Stimulated activated CD4-positive, alpha-beta T cell treated with anti-CD3 and anti-CD28 coated beads, Interleukin-1b, Interleukin-23, amount 100 ng/mL, for 48 hours (primary cell): Measurements from ENCODE around the gene IL22RA1.
A peak's percentile ranks its signal among the peaks of the same experiment; 100 is the strongest.

ENCODE experiments used
- DNase-seq: peaks from one replicate; pipeline ENCODE4 v3.0.0-alpha.2; 2020

The IL22RA1 gene

DNA sequence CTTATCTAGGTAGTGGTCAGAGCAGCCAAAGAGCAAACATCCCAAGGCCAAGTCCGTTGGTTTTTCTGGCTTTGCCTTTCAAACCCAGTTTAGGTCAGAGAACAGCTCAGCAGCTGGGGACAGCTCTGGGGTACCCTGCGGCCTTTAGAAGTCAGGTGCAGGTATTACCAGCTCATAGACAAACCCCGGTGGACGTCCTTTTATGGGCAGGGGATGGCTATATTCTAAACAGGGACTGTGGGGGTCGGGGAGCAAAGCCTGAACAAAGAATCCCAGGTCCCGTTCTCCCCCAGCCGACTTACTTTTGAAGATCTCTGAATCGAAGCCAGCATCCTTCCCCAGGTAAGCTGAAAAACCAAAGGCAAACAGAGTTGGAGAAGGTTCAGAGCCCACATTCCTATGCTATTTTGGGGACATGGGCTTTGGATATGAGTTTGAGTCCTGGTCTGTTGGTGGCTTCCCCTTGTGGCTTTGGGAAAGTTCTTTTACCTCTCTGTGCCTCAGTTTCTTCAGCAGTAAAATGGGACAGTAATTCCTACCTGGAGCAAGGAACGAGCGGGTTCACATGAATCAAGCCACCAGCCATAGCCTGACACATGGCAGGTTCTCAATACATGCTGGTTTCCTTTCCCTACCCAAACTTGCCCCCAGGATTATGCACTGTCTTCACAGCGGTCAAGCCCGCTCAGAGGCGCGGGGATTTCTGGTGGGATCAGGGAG, 47.6 kb downstream of the IL22RA1 start:
- no peak for DNase-seq

DNA sequence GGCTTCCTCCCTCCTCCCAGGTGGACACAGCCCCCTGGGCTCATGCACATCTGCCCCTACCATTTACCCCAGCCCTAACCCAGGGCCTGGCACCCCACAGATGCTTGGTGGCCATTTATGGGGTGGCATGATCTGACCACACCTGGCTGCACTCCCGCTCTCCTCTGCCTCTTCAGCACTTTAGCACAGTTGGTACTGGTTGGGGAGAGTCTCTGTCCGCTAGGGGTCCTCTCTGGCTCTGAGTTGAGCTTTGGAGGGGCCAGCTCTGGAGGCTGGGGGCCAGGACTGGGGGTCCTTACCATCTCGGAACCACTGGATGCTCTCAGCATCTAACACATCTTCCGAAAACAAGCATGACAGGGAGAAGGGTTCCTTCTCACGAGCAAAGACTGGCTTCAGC, 48.4 kb downstream of the IL22RA1 start:
- DNase-seq = no peak

DNA sequence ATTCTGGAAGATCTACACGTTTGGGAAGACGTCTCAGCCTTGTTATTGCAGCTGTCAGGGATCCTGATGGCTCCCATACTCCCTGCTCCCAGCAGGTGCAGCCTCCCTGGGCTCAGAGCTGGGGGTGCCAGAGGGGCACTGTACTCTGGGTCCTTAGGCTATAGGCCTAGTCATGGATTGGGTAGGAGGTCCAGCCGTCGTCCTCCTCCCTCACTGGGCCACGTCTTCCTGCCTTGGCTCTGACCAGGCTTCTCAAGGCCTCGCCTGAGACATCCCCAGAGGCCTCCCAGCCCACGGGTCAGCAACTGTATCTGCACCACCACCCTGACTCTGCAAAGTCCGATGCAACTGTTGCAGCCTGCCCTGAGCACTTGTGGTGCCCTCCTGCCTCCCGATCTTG, 49.2 kb downstream of the IL22RA1 start:
- DNase-seq = no peak

DNA sequence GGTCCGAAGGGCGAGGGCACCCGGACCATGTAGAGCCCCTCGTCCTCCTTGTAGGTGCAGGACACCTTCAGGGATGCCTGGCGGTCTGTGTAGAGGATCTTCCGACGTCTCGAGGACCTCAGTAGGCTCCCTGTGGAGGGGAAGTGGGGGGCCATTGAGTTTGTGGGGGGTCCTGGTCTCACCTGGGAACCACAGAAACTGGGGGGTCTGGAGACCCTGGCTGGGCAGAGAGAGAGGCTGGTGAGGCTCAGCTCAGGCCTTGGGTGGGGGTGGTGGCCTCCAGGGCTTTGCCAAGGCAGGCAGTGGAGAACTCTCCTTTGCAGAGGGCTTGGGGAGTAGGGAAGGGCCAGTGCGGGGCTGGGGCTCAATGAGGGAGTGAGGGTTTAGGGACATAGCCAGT, 50.0 kb downstream of the IL22RA1 start:
- DNase-seq = no peak

DNA sequence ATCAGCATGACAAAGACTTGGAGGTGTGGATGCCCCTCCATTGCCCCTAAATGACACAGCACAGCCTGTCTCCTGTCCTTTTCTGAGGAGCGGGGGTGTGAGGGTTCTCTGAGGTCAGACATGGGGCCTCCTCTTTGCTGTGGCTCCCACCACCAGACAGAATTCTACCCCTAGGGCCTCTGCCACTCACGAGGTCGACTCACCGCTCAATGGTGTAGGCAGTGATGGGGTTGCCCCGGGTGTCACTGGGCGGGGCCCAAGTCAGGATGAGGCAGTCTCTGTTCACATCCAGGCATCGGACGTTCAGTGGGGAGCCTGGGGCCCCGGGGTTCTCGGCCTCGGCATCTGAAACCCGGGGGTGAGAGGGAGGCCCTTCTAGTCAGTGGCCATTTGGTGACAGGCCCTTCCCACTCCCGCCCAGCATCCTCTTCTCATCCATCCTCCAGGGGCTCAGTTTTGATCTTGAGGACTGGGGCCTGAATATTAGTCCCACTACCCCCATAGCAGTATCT, 50.9 kb downstream of the IL22RA1 start:
- peak; percentile 47 for DNase-seq

DNA sequence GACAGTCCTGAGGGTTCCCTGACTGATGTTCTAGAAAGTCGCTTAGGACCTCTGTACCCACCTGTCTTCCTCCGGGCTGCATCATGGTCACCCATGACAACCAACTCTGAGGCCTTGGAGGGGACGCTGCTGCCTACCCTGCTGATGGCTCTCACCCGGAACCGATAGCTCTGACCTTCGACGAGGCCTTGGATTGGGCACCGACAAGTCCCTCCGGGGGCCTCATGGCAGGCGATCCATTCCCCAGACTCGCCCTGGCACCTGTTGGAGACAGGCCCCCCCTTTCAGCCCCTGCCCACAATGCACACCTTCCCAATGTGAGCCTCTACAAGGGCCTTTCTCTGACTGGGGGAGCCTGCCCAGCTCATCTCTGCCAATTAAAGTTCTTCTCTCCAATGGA, 52.2 kb downstream of the IL22RA1 start:
- DNase-seq = no peak

DNA sequence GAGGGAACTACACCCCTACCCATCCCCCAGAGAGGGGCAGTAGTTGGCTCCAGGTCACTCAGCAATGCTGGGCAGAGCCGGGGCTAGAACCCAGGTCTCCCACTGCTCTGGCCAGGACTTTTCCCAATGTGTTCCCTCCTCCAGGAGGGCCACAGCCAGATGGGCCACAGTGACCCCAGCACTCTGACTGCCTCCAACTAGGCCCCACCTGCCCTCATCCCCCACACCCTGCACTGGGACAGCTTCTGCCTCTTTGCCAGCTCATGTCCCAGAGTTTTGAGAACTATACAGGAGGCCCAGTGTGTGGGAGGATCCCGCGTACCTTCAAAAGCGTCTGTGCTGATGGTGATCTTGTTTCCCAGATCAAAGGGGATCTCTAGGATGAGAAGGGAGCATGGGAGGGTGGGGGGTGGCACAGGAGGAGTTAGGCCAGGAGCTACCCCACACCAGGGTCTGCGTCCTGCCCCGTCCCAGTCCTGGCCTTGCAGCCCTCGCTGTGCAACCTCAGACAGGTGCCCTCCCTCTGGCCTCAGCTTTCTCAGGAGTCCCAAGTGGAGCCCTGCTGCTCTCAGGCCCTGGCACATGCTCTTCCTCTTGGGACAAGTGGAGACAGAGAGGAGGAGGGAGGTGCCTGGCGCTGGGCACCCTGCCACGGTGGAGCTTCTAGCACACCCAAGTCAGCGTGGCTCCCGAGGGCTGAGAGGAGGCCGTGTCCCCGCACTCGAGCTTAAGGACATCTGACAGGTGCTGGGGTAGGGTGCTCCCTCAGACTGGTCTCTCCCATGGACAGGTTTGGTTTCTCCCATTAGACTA, 53.0 kb downstream of the IL22RA1 start:
- no peak for DNase-seq

DNA sequence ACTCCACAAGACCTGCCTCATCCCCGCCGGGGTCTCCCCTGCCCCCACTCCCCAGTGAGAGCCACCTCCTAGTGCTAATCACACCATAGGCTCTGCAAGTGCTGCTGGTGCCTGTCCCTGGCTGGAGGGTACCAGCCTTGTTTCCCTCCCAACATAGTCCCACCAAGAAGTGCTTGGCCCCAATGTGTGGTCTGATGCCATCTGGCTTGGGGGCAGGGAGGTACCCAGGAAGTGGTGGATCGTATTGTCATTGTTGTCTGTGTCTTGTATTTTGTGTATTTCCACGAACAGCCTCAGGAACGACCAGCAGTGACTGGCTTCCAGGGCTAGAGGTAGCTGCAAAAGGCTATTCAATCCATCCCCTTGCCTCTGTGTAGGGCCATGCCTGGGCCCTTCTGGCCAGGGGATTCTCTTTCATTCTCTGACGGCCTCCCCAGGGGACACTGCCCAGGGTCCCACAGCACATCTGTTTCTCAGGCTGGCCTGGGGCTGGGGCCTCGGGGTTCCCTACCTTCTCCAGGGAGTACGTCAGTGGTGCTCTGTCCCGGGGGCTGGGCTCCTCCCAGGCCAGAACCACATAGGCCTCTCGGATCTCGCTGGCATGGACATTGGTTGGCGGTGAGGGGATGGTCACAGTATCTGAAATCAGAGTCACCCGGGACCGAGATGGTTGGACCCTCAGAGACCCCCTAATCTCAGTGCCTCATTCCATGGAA, 53.8 kb downstream of the IL22RA1 start:
- DNase-seq = no peak

DNA sequence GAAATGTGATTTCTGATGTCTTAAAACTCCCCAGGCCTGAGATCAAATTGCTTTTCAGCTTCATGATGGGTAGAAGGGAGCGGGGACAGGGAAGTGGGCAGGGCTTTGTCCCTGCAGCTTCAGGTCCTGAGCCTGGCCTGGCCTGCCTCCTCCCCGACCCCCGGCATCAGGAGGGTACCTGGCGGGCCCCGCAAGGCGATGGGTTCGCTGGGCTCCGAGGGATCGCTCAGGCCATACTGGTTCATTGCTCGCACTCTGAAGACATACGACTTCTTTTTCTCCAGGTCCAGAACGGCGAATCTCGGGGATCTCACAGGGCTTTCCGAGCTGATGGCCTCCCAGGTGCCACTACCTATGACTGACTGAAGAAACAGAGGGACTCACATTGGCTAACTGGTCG, 56.5 kb downstream of the IL22RA1 start:
- no peak for DNase-seq

DNA sequence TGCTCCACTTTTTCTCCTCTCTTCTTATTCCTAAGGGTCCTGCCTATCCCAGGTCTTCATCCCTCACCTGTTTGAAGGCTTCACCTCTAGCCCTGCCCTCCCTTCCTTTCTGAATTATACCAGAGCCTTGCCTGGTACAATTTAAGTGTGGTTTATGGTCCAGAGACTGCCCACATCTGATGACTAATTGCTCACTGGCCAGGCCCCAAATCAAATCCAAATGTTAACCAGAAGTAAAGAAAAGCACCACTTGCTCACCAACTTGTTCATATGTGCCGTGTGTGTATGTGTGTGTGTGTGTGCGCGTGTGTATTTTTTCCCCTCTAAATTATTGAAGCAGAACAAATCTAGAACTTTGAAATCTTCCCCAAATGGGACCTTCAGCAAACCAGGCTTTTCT, 57.4 kb downstream of the IL22RA1 start:
- no peak for DNase-seq

DNA sequence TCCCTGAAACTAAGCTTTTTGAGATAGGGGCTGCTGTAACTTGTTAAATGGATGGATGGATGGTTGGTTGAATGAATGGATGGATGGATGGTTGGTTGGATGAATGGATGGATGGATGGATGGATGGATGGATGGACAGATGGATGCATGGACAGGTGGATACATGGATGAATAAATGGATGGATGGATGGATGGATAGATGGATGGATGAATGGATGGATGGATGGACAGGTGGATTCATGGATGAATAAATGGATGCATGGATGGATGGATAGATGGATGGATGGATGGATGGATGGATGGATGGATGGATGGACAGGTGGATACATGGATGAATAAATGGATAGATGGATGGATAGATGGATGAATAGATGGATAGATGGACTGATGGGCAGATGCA, 57.9 kb downstream of the IL22RA1 start:
- no peak for DNase-seq

DNA sequence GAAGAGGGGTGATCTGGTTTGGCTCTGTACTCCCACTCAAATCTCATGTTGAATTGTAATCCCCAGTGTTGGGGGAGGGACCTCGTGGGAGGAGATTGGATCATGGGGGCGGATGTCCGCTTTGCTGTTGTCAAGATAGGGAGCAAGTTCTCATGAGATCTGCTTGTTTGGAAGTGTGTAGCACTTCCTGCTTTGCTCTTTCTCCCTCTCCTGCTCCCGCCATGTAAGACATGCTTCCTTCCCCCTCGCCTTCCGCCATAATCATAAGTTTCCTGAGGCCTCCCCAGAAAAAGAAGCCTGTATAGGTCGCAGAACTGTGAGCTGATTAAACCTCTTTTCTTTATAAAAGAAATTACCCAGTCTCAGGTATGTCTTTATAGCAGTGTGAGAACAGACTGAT, 58.9 kb downstream of the IL22RA1 start:
- DNase-seq = no peak

DNA sequence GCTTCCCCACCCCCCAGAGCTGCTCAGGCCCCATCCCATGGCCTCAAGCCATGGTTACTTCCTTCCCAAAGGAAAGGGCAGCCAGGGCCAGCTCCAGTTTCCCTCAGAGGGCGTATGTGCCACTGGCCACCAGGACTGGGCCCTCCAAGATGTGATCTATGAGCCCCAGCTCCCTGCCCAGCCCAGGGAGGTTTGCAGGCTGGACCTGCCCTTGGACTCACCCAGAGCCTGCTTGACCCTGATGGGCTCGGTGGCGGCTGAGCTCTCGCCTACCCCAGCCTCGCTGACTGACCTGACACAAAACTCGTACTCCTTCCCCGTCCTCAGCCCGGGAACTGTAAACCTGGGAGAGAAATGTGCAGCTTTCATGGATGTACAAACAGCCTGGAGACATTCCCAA, 60.6 kb downstream of the IL22RA1 start:
- no peak for DNase-seq

DNA sequence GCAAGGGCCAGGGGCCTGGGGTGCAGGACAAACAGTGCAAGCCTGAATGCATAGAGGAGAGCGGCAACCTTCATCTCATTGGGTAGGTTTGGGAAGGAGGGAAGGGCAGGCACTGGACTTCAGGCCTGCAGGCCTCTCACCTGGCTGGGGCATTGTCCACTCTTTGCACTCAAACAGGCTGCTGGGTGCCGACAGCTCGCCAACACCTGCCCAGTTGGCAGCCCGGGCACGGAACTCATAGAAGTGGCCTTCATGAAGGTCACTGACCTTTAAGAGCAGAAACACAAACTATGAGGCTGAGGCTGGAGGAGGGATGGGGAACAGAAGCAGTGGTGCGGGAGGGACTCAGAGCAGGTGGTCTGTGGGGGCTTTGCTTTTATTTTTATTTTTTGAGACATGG, 61.8 kb downstream of the IL22RA1 start:
- no peak for DNase-seq

DNA sequence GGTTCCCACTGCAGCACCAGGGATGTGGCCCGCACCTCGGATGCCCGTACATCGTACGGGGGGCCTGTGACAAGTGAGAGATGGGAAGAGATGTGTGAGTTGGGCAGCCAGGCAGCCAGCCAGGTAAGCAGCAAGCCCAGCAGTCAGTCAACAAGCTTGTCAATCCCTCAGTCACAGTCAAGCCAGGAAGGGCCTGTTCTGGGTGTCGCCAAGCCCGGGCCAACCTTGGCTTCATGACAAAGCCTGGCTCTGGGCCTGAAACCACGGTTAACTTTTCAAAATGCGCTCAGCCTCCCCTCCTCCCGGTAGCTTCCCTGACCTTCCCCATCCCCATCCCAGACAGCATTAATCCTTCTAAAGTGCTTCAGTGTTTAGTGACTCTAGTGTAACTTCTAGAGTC, 62.8 kb downstream of the IL22RA1 start:
- no peak for DNase-seq

DNA sequence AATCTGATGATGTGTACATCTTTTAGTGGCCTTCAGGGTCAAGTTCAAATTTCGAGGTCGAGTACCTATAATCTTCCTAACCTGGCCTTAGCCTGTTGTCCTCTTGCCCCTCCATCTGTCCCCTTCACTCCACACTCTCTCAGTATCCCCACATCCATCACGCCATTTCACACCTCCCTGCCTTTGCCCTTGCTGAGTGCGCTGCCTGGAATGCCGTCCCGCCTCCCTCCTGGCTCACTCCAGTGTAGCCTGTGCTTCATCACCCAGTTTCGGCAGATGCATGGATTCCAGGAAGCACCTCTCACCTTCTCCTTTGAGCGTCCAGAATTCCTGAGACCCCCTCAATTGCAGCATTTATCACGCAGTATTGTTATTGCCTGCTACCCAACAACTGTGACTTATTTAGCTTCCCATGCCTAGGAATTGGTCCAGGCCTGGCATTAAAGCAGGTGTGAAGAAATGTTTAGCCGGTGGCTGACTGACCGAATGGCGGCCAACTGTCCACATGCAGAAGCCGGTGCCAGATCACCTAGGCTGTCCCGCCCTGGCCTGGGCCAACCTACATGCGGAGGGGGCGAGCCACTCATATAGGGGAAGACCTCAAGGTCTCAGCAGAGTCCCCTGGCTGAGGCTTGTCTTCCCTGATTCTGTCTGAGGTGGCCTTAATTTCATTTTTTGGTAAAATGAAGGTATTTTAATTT, 65.5 kb downstream of the IL22RA1 start:
- no peak for DNase-seq

DNA sequence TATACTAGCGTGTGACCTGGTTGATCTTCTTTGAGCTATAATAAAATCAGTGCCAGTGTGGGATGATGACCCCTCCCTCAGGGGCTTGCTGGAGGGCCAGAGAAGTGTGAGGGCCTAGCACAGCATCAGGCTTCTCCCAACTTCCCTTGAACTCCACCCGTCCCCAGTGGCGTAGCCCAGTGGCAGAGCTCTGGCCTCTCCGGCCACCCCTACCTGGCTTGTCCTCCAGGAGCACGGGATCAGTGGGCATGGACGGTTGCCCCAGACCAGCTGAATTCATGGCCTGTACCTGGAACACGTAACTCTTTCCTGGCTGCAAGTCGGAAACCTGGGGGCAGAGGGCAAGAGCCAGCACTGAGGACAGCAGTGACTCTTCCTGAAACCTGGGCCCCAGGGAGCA, 67.0 kb downstream of the IL22RA1 start:
- DNase-seq = no peak

DNA sequence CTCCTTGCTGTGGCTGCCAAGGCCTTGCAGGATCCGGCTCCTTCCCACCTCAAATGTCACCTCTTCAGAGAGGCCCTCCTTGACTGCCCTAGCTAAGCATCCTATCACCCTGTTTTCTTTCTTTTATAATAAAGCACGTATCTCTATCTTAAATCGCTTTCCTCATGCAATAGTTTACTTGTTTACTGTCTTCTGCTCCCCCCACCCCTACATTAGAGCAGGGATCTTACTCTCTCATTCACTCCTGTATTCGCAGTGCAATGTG, 67.4 kb downstream of the IL22RA1 start:
- no peak for DNase-seq

DNA sequence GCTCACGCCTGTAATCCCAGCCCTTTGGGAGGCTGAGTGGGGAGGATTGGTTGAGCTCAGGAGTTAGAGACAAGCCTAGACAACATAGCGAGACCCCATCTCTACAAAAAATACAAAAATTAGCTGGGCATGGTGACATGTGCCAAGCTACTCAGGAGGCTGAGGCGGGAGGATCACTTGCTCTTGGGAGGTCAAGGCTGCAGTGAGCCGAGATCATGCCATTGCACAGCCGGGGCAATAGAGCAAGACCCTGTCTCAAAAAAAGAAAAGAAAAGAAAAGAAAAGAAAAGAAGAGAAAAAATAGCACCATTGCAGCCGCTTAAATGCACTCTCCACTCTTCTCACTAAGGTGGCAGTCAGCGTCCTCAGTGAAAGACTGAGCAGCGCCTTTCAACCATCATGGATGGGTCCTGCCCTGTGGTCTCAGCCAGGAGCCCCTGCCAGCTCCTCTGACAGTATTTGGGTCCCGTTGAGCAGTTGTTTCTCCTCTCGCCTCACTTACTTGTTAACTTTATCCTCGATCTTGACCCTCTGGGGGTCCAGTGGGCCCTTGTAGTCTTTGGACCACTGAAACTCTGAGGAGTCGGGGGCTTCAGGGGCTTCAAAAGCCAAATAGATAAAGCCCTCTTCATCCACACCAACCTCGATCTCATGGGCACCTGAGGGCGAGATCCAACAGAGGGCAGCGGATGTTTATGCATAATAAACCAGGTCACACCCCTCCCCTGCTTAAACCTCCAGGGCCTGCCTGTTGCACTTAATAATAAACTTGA, 67.9 kb downstream of the IL22RA1 start:
- no peak for DNase-seq

DNA sequence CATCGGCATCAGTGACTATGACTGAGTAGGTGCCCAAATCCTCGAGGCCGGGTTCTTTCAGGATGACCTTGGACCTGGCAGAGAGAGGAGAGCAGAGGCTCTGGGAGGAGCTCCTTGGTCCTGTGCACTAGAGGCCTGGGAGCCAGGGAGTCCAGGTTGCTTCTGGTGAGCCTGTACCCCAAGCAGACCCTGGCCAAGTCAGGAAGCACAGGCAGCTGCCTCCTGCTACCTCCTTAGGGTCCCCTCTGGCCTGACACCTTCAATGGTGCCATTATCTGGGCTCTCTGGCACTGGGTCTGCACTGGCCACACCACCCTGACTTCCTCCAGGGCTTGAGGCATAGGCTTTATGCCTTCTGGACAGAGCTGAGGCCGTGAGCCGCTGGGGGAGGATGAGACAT, 68.7 kb downstream of the IL22RA1 start:
- DNase-seq = no peak

DNA sequence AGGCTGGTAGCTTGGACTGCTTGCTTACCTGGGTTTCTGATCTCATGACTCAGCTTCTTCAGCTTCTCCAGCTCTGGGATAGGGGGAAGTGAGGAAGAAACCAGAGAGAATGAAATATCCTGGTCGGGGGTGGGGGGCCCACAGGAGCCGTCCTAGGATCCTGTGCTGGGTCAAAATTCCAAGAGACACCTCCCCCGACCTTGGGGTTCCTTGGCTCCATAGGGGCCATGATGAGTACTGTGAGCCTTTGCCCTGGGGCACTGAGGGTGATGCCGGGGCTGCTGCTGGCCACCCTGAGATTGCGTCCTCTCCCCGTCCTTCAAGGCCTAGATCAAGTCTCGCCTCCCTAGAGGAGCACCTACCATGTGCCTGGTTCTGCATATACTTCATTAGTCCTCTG, 71.0 kb downstream of the IL22RA1 start:
- DNase-seq = no peak

DNA sequence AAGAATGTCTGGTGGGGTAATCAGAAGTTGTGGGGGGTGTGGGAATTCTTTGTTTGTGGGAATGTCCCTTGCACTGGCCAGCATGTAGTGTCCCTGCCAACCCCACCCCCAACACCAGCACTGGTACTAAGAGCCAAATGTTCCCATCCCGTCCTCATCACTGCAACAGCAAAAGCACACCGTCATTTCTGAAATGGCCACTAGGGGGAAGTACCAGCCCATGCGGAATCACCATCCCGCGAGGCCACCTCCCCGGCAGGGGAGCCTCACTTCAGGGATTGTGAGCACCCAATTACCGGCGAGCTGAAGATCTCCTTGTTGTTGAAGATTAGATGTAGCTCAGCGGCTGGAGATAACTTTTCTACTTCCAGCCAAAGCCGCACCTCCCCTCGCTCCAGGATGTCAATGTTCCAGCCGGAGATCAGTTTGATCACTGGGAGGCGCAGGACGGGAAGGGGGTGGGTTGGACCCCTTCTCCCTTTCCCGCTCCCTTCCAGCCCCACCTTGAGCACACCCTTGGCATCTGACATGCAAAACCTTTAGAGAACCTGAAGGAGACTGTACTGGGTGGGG, 72.0 kb downstream of the IL22RA1 start:
- DNase-seq = peak; percentile 74
